H9 (cell line): ENCODE measurements around the gene NFYC. TPM values are rescaled to one million over a fixed set of nuclear protein-coding genes. Genes with fewer than 3 reads are reported as not detected.

Experiments used
- DNase-seq: peaks from one replicate; pipeline ENCODE4 v3.0.0-alpha.2; 2017
- H2AFZ ChIP-seq: one replicate; pipeline ENCODE4 v1.6.1; 2013; ENCODE audit warnings: mild to moderate bottlenecking, low read length, control low read depth, moderate library complexity
- H2AK5ac ChIP-seq: 2 replicates; pipeline ENCODE4 v1.6.1; 2013; ENCODE audit warnings: low read length, control low read depth, mixed read lengths; ENCODE audit not compliant: insufficient read length
- H2BK120ac ChIP-seq: one replicate; pipeline ENCODE4 v1.6.1; 2013; ENCODE audit warnings: low read depth, mild to moderate bottlenecking, low read length, control low read depth, inconsistent platforms; ENCODE audit not compliant: poor library complexity, severe bottlenecking
- H2BK12ac ChIP-seq: 2 replicates; pipeline ENCODE4 v1.6.1; 2013; ENCODE audit warnings: low read length, control low read depth, mixed read lengths, low read depth; ENCODE audit not compliant: insufficient read length
- H2BK15ac ChIP-seq: 2 replicates; pipeline ENCODE4 v1.6.1; 2013; ENCODE audit warnings: low read depth, low read length, control low read depth
- H2BK20ac ChIP-seq: one replicate; pipeline ENCODE4 v1.6.1; 2013; ENCODE audit warnings: low read depth, mild to moderate bottlenecking, low read length, control low read depth, inconsistent platforms; ENCODE audit not compliant: poor library complexity, severe bottlenecking
- H2BK5ac ChIP-seq: 2 replicates; pipeline ENCODE4 v1.6.1; 2013; ENCODE audit warnings: low read length, control low read depth, mixed read lengths; ENCODE audit not compliant: insufficient read length
- H3K14ac ChIP-seq: 2 replicates; pipeline ENCODE4 v1.6.1; 2013; ENCODE audit warnings: low read length, control low read depth; ENCODE audit not compliant: insufficient read depth
- H3K18ac ChIP-seq: 2 replicates; pipeline ENCODE4 v1.6.1; 2013; ENCODE audit warnings: low read depth, mild to moderate bottlenecking, mixed read lengths, low read length, control low read depth; ENCODE audit not compliant: insufficient read length
- H3K23ac ChIP-seq: 2 replicates; pipeline ENCODE4 v1.6.1; 2013; ENCODE audit warnings: low read length, control low read depth, mixed read lengths, low read depth; ENCODE audit not compliant: insufficient read length
- H3K23me2 ChIP-seq: 2 replicates; pipeline ENCODE4 v1.6.1; 2013; ENCODE audit warnings: low read depth, mild to moderate bottlenecking, mixed read lengths, low read length, control low read depth; ENCODE audit not compliant: insufficient read length, poor library complexity, severe bottlenecking
- H3K27ac ChIP-seq: 2 replicates; pipeline ENCODE4 v1.5.1; 2013; ENCODE audit warnings: low read length, control low read depth, mixed read lengths, low read depth; ENCODE audit not compliant: insufficient read length
- H3K27me3 ChIP-seq: 2 replicates; pipeline ENCODE4 v1.6.1; 2013; ENCODE audit warnings: low read length, control low read depth, inconsistent platforms; ENCODE audit not compliant: insufficient read depth
- H3K4ac ChIP-seq: 2 replicates; pipeline ENCODE4 v1.6.1; 2013; ENCODE audit warnings: low read depth, mild to moderate bottlenecking, control low read depth, inconsistent platforms, low read length, moderate library complexity
- H3K4me1 ChIP-seq: 2 replicates; pipeline ENCODE4 v1.6.1; 2013; ENCODE audit warnings: low read length, control low read depth, inconsistent platforms; ENCODE audit not compliant: insufficient read depth
- H3K4me2 ChIP-seq: 2 replicates; pipeline ENCODE4 v1.6.1; 2013; ENCODE audit warnings: low read length, control low read depth, mixed read lengths; ENCODE audit not compliant: insufficient read length, insufficient read depth
- H3K56ac ChIP-seq: 2 replicates; pipeline ENCODE4 v1.6.1; 2013; ENCODE audit warnings: low read depth, mild to moderate bottlenecking, mixed read lengths, low read length, control low read depth; ENCODE audit not compliant: insufficient read length
- H3K79me1 ChIP-seq: 2 replicates; pipeline ENCODE4 v1.6.1; 2013; ENCODE audit warnings: low read depth, mild to moderate bottlenecking, moderate library complexity, low read length, control low read depth, inconsistent platforms; ENCODE audit not compliant: insufficient read depth, poor library complexity, severe bottlenecking
- H3K79me2 ChIP-seq: 2 replicates; pipeline ENCODE4 v1.6.1; 2013; ENCODE audit warnings: low read length, control low read depth, inconsistent platforms; ENCODE audit not compliant: insufficient read depth
- H3K9ac ChIP-seq: 2 replicates; pipeline ENCODE4 v1.6.1; 2013; ENCODE audit warnings: low read length, control low read depth, mixed read lengths; ENCODE audit not compliant: insufficient read length; ENCODE audit errors: extremely low read depth
- H3K9me3 ChIP-seq: one replicate; pipeline ENCODE4 v1.6.1; 2013; ENCODE audit warnings: low read depth, low read length, inconsistent platforms; ENCODE audit not compliant: control insufficient read depth
- H3T11ph ChIP-seq: one replicate; pipeline ENCODE4 v1.6.1; 2013; ENCODE audit warnings: mild to moderate bottlenecking, low read length, control low read depth, inconsistent platforms
- H4K20me1 ChIP-seq: one replicate; pipeline ENCODE4 v1.6.1; 2013; ENCODE audit not compliant: control insufficient read depth, insufficient read length, insufficient read depth
- H4K5ac ChIP-seq: 2 replicates; pipeline ENCODE4 v1.6.1; 2013; ENCODE audit warnings: low read depth, mild to moderate bottlenecking, mixed read lengths, low read length, control low read depth; ENCODE audit not compliant: insufficient read length
- H4K8ac ChIP-seq: replicated peaks from 2 replicates; pipeline ENCODE4 v1.6.1; 2013; ENCODE audit warnings: low read length, control low read depth, mixed read lengths, low read depth; ENCODE audit not compliant: insufficient read length
- H4K91ac ChIP-seq: 2 replicates; pipeline ENCODE4 v1.6.1; 2013; ENCODE audit warnings: low read depth, mild to moderate bottlenecking, moderate library complexity, mixed read lengths, low read length, control low read depth; ENCODE audit not compliant: insufficient read length
- H3K27ac Mint-ChIP-seq, 3 experiments: 2 replicates in 2 of 3; 3 replicates in 1 of 3; pipeline ENCODE4 v1.8.0; 2020 to 2021; ENCODE audit warnings: mixed read lengths in 3 of 3, mild to moderate bottlenecking in 1 of 3, moderate library complexity in 1 of 3
- H3K27me3 Mint-ChIP-seq: 2 replicates; pipeline ENCODE4 v1.8.0; 2021; ENCODE audit warnings: low read depth, mild to moderate bottlenecking, moderate library complexity, mixed read lengths
- H3K36me3 Mint-ChIP-seq, 3 experiments: 2 replicates in 2 of 3; 3 replicates in 1 of 3; pipeline ENCODE4 v1.8.0; 2020 to 2021; ENCODE audit warnings: low read depth in 3 of 3, mixed read lengths in 3 of 3; ENCODE audit not compliant: insufficient read depth in 1 of 3
- H3K4me1 Mint-ChIP-seq, 2 experiments: 2 replicates each; pipeline ENCODE4 v1.8.0; 2020; ENCODE audit warnings: mixed read lengths in 2 of 2
- H3K4me3 Mint-ChIP-seq, 2 experiments: 2 replicates in 1 of 2; 3 replicates in 1 of 2; pipeline ENCODE4 v1.8.0; 2020 to 2021; ENCODE audit warnings: mild to moderate bottlenecking in 2 of 2, mixed read lengths in 2 of 2, moderate library complexity in 1 of 2
- H3K9me3 Mint-ChIP-seq, 2 experiments: 2 replicates in 1 of 2; 3 replicates in 1 of 2; pipeline ENCODE4 v1.8.0; 2020; ENCODE audit warnings: mild to moderate bottlenecking in 2 of 2, mixed read lengths in 2 of 2, moderate library complexity in 1 of 2
- WGBS: extraction: QIAGEN DNeasy Blood & Tissue Kit; methylation state at CpG from one replicate; pipeline ENCODE4 v1.1.7; 2013; ENCODE audit warnings: missing lambda C conversion rate, low lambda C conversion rate, mixed read lengths; ENCODE audit not compliant: insufficient read length; ENCODE audit errors: extremely low coverage; 5-methylcytosine and 5-hydroxymethylcytosine counted together
- total RNA-seq: library from RNA; stranded (reverse); gene quantifications from 2 replicates; pipeline ENCODE4 v1.2.1, GENCODE V29; 2021
- TF ChIP-seq, protein P1 (sequence below): fragments of 200-600 bp; sonication (generic); conservative IDR thresholded peaks from 3 replicates; pipeline ENCODE4 v1.8.0; 2021; ENCODE audit warnings: antibody characterized with exemption, mild to moderate bottlenecking

The NFYC gene
- total RNA-seq, 1 experiment from 2014 or later: 54.7 TPM

DNA sequence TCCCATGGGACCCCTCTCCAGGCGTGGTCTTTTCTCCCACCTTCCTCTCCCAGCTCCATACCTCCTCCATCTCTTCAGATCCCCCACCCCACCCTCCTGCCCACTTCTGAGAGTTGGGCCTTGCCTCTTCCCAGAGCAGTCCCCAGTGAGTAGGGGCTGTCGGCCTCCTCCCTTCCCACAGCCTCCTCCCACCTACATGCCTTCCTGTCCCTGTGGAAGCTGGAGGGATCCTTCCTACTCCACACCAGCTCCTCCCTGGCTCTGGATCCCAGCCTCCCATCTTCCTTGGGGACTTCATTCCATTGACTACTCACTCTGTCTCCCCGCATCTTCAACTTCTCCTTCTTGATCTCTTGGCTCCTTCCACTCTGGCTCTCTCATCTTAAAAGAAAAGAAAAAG, 116.9 kb downstream of the NFYC start:
- Histone ChIP-seq H2BK15ac (no peak overlapping the region), H2BK120ac (no peak overlapping the region), H2BK12ac (no peak overlapping the region), H3K56ac (no peak overlapping the region), H3K9ac (no peak overlapping the region), H4K5ac (no peak overlapping the region), H2BK20ac (no peak overlapping the region), H3K4ac (no peak overlapping the region), H4K91ac (no peak overlapping the region), H3K4me1 (0 out of 2 replicates have a peak, but pooled peaks cover 3% of the 10 kb centered on the region), H3K23ac (no peak overlapping the region), H3K23me2 (no peaks in the 10 kb centered on the region), H4K8ac (no peak overlapping the region), H4K20me1 (no peaks in the 10 kb centered on the region), H2AFZ (no peak overlapping the region), H2AK5ac (no peak overlapping the region), H3T11ph (no peak overlapping the region), H3K14ac (no peak overlapping the region; the same call in 1 of the 2 replicates), H3K79me1 (no peaks in the 10 kb centered on the region), H3K9me3 (no peaks in the 10 kb centered on the region), H3K27ac (no peak overlapping the region), H2BK5ac (no peak overlapping the region), H3K4me2 (no peak overlapping the region), H3K27me3 (no peaks in the 10 kb centered on the region), H3K18ac (no peak overlapping the region), H3K79me2 (no peaks in the 10 kb centered on the region)
- H3K4me1 Mint-ChIP-seq: peaks cover 26 to 33% of the 10 kb centered on the region in 2 experiments
- DNase-seq: no peak
- H3K4me3 Mint-ChIP-seq: no peak overlapping the region
- H3K36me3 Mint-ChIP-seq: no peaks in the 10 kb centered on the region
- no CpG with 5 or more reads among the region's 3 CpGs for whole genome bisulfite sequencing
- no peaks in the 10 kb centered on the region for H3K9me3 Mint-ChIP-seq
- TF ChIP-seq, protein P1, sequence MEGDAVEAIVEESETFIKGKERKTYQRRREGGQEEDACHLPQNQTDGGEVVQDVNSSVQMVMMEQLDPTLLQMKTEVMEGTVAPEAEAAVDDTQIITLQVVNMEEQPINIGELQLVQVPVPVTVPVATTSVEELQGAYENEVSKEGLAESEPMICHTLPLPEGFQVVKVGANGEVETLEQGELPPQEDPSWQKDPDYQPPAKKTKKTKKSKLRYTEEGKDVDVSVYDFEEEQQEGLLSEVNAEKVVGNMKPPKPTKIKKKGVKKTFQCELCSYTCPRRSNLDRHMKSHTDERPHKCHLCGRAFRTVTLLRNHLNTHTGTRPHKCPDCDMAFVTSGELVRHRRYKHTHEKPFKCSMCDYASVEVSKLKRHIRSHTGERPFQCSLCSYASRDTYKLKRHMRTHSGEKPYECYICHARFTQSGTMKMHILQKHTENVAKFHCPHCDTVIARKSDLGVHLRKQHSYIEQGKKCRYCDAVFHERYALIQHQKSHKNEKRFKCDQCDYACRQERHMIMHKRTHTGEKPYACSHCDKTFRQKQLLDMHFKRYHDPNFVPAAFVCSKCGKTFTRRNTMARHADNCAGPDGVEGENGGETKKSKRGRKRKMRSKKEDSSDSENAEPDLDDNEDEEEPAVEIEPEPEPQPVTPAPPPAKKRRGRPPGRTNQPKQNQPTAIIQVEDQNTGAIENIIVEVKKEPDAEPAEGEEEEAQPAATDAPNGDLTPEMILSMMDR: no peak
- H3K27me3 Mint-ChIP-seq: peaks cover 13% of the 10 kb centered on the region
- H3K27ac Mint-ChIP-seq: no peak overlapping the region; a peak in 1 of 7 replicates
